Peyer's patch (tissue), 4 donors: ENCODE data around the gene HEPN1.

Experiments
- POLR2A ChIP-seq, 2 donors: fragments of 450-650 bp; IDR thresholded peaks; one replicate each; pipeline ENCODE4 v1.5.1; 2017; ENCODE audit warnings: antibody characterized with exemption in 2 of 2, mild to moderate bottlenecking in 2 of 2, moderate library complexity in 2 of 2
- TF ChIP-seq, protein P1 (sequence below), 6 experiments: fragments of 450-650 bp in 4 of 6; fragments of 200-600 bp in 2 of 6; sonication (generic) in 1 of 6; IDR thresholded peaks; one replicate each; pipeline ENCODE4 v1.5.1; 2017 to 2019; ENCODE audit warnings: antibody characterized with exemption in 6 of 6, mild to moderate bottlenecking in 3 of 6, moderate library complexity in 1 of 6

DNA sequence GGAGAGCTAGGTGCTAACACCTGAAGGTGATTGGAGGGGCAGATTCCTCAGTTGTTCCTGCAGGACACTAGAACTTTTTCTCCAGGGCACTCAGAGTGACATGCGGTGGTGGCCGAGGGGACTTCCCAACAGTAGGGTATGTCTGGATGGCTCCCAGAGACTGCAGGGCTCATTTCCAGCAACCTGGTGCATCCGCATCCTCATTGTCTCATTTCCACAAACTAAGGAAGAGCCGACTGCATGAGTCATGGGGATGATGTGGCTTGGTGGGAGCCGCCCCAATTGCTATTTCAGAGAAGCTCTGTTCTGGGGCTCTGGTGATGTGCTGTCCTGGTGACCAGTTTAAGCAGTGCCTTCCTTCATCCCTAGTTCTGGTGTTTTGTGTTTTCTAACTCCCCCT, 18.6 kb upstream of the HEPN1 start:
- TF ChIP-seq, protein P1, sequence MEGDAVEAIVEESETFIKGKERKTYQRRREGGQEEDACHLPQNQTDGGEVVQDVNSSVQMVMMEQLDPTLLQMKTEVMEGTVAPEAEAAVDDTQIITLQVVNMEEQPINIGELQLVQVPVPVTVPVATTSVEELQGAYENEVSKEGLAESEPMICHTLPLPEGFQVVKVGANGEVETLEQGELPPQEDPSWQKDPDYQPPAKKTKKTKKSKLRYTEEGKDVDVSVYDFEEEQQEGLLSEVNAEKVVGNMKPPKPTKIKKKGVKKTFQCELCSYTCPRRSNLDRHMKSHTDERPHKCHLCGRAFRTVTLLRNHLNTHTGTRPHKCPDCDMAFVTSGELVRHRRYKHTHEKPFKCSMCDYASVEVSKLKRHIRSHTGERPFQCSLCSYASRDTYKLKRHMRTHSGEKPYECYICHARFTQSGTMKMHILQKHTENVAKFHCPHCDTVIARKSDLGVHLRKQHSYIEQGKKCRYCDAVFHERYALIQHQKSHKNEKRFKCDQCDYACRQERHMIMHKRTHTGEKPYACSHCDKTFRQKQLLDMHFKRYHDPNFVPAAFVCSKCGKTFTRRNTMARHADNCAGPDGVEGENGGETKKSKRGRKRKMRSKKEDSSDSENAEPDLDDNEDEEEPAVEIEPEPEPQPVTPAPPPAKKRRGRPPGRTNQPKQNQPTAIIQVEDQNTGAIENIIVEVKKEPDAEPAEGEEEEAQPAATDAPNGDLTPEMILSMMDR (IDR thresholded peaks at IDR 0.05), result no peak
- TF ChIP-seq POLR2A (IDR thresholded peaks at IDR 0.05), result no peak
